GM18505 (cell line): ENCODE results near the gene ARFGAP1.

ENCODE experiments used
- ATAC-seq: cut with Tn5 transposase; IDR thresholded peaks from one replicate; pipeline ENCODE4 v1.9.1; 2021; ENCODE audit not compliant: unreplicated experiment
- POLR2A ChIP-seq: IDR thresholded peaks from 4 replicates; pipeline ENCODE4 v1.6.1; 2011; ENCODE audit warnings: borderline replicate concordance; ENCODE audit not compliant: insufficient read depth, insufficient read length; ENCODE audit errors: extremely low read depth

ARFGAP1 gene

GRCh38 chr20:63284083-63284440, 11.4 kb downstream of the ARFGAP1 start:
- ATAC-seq, result no peak
- no peak for TF ChIP-seq POLR2A

- no peak for ATAC-seq
- TF ChIP-seq POLR2A, result no peak
Observed at GRCh38 chr20:63284544-63284949, 11.9 kb downstream of the ARFGAP1 start.

GRCh38 chr20:63284981-63285524, 12.4 kb downstream of the ARFGAP1 start:
- ATAC-seq, result no peak
- no peak for TF ChIP-seq POLR2A

DNA sequence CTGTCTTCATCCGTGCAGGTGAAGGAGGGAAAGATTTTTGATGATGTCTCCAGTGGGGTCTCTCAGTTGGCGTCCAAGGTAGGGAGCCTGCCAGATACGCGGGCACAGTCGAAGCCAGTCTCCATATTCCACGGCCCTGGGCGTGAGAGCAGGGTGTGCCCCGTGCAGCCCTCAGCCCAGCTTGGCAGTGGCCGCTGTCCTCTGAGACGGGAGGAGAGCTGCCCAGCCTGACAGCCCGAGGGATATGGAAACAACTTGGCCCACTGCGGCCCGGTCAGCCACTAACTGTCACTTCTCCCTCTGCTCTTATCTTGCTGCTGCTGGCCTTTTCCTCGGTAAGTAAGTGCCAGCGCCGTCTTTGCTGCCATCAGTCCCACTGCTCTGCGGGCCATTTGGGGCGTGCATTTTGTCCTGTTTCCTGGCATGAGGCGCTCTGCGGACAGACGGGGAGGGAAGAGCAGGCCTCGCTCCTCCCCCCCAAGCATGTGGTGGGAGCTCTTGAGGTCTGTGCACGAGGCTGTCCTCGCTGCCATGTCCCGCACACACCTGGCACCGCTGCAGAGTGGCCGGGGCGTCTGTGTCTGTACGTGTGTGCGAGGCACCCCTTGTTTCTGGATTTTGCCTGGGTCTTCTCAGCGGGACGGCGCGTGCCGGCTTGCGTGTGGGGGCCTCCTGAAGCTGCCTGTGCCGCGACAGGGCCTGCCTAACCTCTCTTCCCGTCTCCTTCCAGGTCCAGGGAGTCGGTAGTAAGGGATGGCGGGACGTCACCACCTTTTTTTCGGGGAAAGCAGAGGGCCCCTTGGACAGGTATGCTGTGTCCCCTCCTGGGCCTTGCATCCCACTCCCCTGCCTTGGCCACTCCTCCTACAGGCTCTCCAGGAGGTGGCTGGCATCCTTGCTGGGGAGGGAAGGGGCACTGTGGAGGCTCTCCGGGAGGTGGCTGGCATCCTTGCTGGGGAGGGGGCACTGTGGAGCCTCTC, 13.3 kb downstream of the ARFGAP1 start:
- ATAC-seq, result no peak
- TF ChIP-seq POLR2A, result no peak

DNA sequence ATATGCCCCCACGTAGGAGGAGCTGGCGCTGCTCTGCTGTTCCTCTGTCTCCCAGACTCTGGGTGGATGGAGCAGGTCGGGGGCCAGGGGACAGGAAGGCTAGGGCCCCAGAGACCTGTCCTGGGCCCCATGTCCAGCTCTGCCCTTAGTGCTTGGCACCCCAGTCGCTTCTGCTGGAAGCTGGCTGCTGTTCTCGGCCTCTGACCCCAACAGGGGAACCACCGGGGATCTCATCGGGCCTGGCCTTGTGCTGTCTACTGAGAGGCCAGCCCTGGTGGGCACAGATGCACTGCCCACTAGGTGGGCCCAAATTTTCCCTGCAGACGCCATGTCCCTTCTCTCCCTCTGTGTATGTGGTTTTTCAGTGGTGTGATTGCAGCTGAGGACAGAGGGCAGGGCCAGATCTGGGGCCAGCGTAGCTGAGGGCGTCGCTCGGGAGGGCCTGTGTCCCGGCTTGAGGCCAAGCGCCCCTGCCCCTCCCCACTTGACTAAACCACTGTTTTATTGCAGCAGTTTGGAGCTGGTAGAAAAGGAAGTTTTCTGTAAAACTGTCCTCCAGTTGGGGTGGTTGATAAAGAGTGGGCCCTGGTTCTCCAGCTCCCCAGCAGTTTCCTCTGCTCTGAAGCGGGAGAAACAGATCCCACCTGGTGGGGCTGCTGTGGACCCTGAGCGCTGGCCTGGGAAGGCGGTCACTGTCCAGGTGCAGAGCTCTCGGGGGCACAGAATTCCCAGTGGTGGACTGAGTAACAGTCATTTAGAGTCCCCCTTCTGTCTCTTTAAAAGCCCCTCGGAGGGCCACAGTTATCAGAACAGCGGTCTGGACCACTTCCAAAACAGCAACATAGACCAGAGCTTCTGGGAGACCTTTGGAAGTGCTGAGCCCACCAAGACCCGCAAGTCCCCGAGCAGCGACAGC, 14.4 kb downstream of the ARFGAP1 start:
- no peak for ATAC-seq
- TF ChIP-seq POLR2A, result no peak

DNA sequence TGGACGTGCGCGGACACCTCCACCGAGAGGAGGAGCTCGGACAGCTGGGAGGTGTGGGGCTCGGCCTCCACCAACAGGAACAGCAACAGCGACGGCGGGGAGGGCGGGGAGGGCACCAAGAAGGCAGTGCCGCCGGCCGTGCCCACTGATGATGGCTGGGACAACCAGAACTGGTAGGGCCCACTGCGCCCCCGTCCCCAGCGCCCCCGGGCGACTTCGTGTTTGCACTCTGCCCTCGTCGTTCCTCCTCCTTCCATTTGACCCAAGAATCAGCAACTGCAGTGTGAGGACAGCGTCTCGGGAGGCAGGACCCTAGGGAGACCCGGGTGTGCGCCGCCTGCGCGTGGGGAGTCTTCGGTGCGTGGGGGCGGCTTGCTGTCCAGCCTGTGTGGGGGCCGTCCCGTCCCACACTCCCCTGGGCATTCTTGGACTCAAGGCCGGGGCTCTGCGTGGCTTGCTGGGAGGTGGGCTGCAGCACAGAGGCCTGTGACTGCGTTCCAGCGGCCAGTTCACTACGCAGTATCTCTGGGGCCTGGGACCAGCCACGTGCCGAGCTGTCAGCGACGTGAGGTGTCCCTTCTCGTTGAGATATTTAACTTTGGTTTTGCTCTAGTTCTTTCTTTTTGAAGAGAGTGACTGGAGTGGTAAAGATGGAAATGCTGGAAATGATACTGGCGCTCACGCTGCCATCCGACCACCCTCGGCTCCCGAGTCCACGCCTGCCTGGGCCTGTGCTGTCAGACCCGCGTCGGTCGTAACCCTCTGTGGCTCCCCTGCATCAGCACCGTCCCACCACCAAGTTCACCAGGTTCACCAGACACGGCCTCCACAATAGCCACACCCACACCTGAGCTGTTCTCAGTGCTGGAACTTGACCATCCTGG, 15.3 kb downstream of the ARFGAP1 start:
- no peak for TF ChIP-seq POLR2A
- ATAC-seq, result no peak

- TF ChIP-seq POLR2A, result no peak
- ATAC-seq, result no peak
Observed at GRCh38 chr20:63288581-63289251, 16.1 kb downstream of the ARFGAP1 start.

- TF ChIP-seq POLR2A, result no peak
- no peak for ATAC-seq
Observed at GRCh38 chr20:63289311-63290135, 16.9 kb downstream of the ARFGAP1 start.

DNA sequence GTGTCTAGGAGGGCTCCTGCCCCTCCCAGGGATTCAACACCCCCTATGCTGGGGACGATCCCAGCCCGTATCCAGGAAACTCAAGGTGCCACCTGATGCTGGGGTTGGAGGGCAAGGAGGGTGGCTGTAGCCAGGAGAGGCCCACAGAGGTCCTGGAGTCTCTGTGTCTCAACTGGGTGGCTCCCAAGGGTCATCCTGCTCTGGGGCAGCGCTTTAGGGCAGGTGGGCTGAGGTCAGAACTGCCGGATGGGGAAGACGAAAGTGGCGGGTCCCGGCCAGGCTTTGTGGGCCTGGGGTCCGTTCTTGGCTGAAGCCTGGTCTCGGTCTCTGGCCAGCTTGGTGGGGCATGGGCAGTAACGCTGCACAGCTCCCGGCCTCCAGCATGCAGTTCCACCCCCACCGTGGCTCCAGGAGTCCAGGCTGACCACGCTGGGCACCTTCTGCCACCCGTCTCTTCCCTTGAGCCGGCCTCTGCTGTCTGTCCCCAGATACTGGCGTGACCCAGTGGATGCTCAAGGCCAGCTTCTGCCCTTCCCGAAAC, 17.6 kb downstream of the ARFGAP1 start:
- no peak for TF ChIP-seq POLR2A
- no peak for ATAC-seq

GRCh38 chr20:63290677-63291472, 18.3 kb downstream of the ARFGAP1 start:
- no peak for TF ChIP-seq POLR2A
- ATAC-seq, result no peak
